SKM-1 (cell line): Measurements from ENCODE around the gene PCDHGA5.
"Not testable (repeated sequence)": the region's sequence is repeated elsewhere in the genome, so short reads cannot be mapped to it uniquely, and the experiment has no call there.

Experiments
- DNase-seq: peaks from one replicate; lab custom pipeline; 2025; ENCODE audit not compliant: unreplicated experiment; lab: John Stamatoyannopoulos, UW

Gene PCDHGA5

GRCh38 chr5:141363952-141364660 lies at the start of gene PCDHGA5:
Gene PCDHGA5, plus strand, starts transcription at chr5:141364162. Its CDS starts 169 bp downstream, at chr5:141364331.
- DNase-seq = no peak

DNA sequence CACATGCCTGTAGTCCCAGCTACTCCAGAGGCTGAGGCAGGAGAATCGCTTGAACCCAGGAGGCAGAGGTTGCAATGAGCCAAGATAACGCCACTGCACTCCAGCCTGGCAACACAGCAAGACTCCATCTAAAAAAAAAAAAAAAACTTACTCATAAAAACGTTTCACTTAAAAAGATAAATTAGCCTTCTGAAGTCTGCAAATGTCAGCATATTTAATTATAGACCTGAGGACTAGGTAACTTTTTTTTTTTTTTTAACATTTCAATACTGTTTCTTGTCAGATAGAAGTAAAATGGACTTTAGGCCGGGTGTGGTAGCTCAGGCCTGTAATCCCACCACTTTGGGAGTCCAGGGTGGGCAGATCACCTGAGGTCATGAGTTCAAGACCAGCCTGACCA lies 47.0 kb upstream of the PCDHGA5 start:
- not testable (repeated sequence) for DNase-seq

GRCh38 chr5:141319202-141319601 lies 44.8 kb upstream of the PCDHGA5 start:
- no peak for DNase-seq

DNA sequence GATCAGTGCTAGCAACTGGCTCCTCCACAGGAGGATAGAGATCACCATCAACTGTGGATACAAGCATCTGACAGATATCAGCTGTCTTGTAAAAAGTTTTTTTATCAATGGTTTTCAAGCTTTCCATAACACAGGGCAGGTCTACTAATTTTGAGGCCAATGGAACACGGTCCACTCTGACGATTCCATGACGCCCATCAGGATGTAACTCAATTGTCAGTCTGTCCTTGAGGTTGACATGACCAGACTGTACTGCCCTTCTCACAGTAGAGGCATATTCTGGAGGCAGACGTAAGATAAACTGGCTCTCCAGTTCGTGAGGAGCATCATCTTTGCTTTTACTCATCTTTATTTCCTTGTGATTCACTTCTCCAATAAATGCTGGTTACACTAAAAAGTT lies 44.3 kb upstream of the PCDHGA5 start:
- no peak for DNase-seq

- peak; percentile 62 for DNase-seq
Observed at GRCh38 chr5:141320225-141321169, 43.5 kb upstream of the PCDHGA5 start, which contains the start of gene TAF7. Gene TAF7, minus strand, starts transcription at chr5:141320784. Its CDS starts 740 bp downstream, at chr5:141320044.

- DNase-seq = no peak
Observed at GRCh38 chr5:141322261-141322660, 41.7 kb upstream of the PCDHGA5 start.

- no peak for DNase-seq
Observed at GRCh38 chr5:141326088-141326854, 37.7 kb upstream of the PCDHGA5 start.

- DNase-seq = no peak
Observed at GRCh38 chr5:141328231-141328630, 35.7 kb upstream of the PCDHGA5 start.

GRCh38 chr5:141330299-141331080 lies 33.5 kb upstream of the PCDHGA5 start, which contains the start of gene PCDHGA1:
Gene PCDHGA1, plus strand, starts transcription at chr5:141330514.
- no peak for DNase-seq

- DNase-seq = not testable (repeated sequence)
Observed at GRCh38 chr5:141332571-141332970, 31.4 kb upstream of the PCDHGA5 start.

GRCh38 chr5:141338538-141339306 lies 25.2 kb upstream of the PCDHGA5 start, which contains the start of gene PCDHGA2:
Gene PCDHGA2, plus strand, starts transcription at chr5:141338760.
- no peak for DNase-seq

- not testable (repeated sequence) for DNase-seq
Observed at GRCh38 chr5:141340781-141341354, 23.1 kb upstream of the PCDHGA5 start.

DNA sequence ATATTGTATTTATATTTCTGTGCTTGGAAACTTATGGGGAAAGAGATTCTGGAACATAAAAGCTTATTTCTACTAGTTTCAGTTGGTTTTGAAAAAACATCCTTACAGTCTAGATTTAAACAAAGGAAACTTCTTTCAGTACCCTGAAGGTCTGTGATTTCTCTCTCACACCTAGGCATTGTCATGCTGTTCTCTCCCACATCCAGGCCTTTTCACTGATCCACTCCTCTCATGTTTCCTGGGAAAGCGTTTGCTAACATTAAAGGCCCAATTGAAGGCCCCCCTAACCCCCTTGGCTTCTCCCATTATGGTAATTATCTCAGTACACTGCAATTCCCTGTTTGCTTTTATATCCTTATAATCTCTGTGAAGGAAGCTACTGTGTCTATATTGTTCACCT lies 21.2 kb upstream of the PCDHGA5 start:
- no peak for DNase-seq

DNA sequence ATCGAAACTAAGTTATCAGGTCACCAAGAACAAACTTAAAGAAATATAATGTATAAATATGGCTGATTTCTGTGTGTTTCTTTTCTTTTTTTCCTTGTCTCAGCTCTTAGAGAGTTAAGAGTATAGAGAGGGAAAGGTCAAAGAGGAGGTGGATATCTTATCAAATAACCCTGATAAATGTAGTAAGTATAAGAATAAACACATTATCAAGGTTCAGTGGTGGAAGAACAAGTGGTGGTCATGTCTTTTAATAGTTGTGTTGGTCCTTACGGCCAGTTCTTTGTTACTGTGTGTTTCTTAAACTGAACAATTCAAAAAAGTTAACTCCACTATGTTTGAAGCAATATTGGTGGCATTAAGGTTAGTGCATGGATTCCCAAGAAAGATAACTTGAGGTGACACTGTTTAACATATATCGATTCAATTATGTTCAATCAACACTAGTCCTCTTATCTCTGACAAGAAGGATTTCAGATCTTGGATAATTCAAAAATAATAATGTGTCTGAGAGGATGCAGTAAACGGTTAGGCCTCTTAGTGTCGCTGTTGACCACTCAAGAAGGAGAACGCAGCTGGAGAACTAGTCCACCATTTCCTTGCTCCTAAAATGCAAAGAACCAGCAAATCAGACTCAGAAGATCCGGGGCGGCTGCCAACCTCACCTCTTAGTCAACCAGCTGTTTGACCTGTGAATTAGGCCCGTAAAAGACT lies 20.6 kb upstream of the PCDHGA5 start, which contains the start of gene PCDHGA3:
Gene PCDHGA3 (plus strand): TSS at position 588 of the 711 bp plus-strand sequence. CDS start 205 bp downstream, outside the sequence.
- no peak for DNase-seq

GRCh38 chr5:141343953-141344463 lies 20.0 kb upstream of the PCDHGA5 start:
- DNase-seq = no peak

GRCh38 chr5:141345327-141345726 lies 18.6 kb upstream of the PCDHGA5 start:
- DNase-seq = no peak

- DNase-seq = not testable (repeated sequence)
Observed at GRCh38 chr5:141346017-141346416, 17.9 kb upstream of the PCDHGA5 start.
